ENCODE data around the gene KPNB1. TPM values are rescaled to one million over a fixed set of nuclear protein-coding genes. Genes with fewer than 3 reads are reported as not detected.
A peak's percentile ranks its signal among the peaks of the same experiment; 100 is the strongest.

Gene KPNB1
- total and polyA plus RNA-seq, 2 experiments from 2014 or later: 274 to 599 TPM

DNA sequence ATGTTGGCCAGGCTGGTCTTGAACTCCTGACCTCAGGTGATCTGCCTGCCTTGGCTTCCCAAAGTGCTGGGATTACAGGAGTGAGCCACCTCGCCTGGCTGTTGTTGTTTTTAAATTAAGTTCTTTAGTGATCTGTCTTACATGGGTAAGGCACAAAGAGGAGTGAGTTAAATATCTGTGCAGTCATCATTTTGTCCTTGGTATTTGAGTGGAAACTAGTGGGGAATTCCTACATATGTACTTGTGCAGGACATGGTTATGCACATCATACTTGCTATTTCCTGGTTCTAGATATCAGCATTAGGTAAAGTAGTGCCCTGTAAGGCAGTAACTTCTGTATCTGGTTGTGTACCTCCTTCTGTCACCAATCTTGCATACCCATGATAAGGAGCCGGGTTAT, 3.7 kb downstream of the KPNB1 start:
- Histone ChIP-seq H3K4me3 (no peak overlapping the region), H3F3A (replicated peaks; ENCODE audit: low read depth) (peaks cover 54% of the 10 kb centered on the region), H3K36me3 (ENCODE audit: insufficient read depth) (peaks cover 71% of the 10 kb centered on the region), H3K4me1 (ENCODE audit: insufficient read depth) (peaks cover 19% of the 10 kb centered on the region), H3K27me3 (ENCODE audit: insufficient read depth) (no peaks in the 10 kb centered on the region), H4K20me1 (replicated peaks; ENCODE audit: insufficient read depth) (peaks cover 65% of the 10 kb centered on the region), H3K27ac (ENCODE audit: low read depth) (no peak overlapping the region), H2AFZ (no peak overlapping the region), H3K9me2 (ENCODE audit: insufficient read depth) (no peaks in the 10 kb centered on the region), H3K79me2 (replicated peaks; ENCODE audit: insufficient read depth) (peaks cover 80% of the 10 kb centered on the region), H3K4me2 (no peak overlapping the region)
- Mint-ChIP-seq H3K4me3 (peak overlapping the region; percentile 39), H3K27ac (peak overlapping the region; percentile 76; the same call in 1 of the 2 replicates), H3K4me1 (peaks cover 26% of the 10 kb centered on the region), H3K9me3 (no peaks in the 10 kb centered on the region; the same call in 2 of the 3 replicates), H3K36me3 (ENCODE audit: low read depth) (peaks cover 82% of the 10 kb centered on the region), H3K27me3 (ENCODE audit: insufficient read depth, low read depth, poor library complexity) (peaks cover 16% of the 10 kb centered on the region)
- ATAC-seq: no peak
- DNase-seq (ENCODE audit: low spot score): no peak
- TF ChIP-seq CREB1 (CRISPR knock-in tag; IDR thresholded peaks at IDR 0.05; ENCODE audit: low read depth): no peak
- no peak for TF ChIP-seq EZH2 (IDR thresholded peaks at IDR 0.05; ENCODE audit: low read depth, unreplicated experiment)
- TF ChIP-seq EZH2phosphoT487 (IDR thresholded peaks at IDR 0.05; ENCODE audit: unreplicated experiment): no peak
- no peak for TF ChIP-seq STAT1 (IDR thresholded peaks at IDR 0.05; ENCODE audit: unreplicated experiment)
- no peak for TF ChIP-seq POLR2AphosphoS5 (IDR thresholded peaks at IDR 0.05; ENCODE audit: low read depth)
- no peak for TF ChIP-seq ETS1 (IDR thresholded peaks at IDR 0.05)
- TF ChIP-seq NANOG (IDR thresholded peaks at IDR 0.05; ENCODE audit: borderline replicate concordance): no peak
- TF ChIP-seq JUNB (IDR thresholded peaks at IDR 0.05; ENCODE audit: unreplicated experiment): no peak
- TF ChIP-seq CTCF (conservative IDR thresholded peaks at IDR 0.05; ENCODE audit: low read depth in 2 of 2): no peak
- TF ChIP-seq ZNF114 (CRISPR knock-in tag; IDR thresholded peaks at IDR 0.05): no peak
- no peak for TF ChIP-seq ZNF331 (CRISPR knock-in tag; IDR thresholded peaks at IDR 0.05; ENCODE audit: low read depth)
- TF ChIP-seq ZNF462 (CRISPR knock-in tag; IDR thresholded peaks at IDR 0.05): no peak
- no peak for TF ChIP-seq REST (IDR thresholded peaks at IDR 0.05; ENCODE audit: unreplicated experiment)
